ENCODE data around the gene PIP4K2C. TPM values are rescaled to one million over a fixed set of nuclear protein-coding genes. Genes with fewer than 3 reads are reported as not detected.

The PIP4K2C gene
- total RNA-seq, 1 experiment from 2014 or later, result 88.6 TPM

- Histone ChIP-seq H3K36me3 (ENCODE audit: low read depth, low read length) (no peaks in the 10 kb centered on the region), H3K27ac (ENCODE audit: low read length) (no peak overlapping the region), H2AFZ (ENCODE audit: low read length) (no peak overlapping the region), H3K4me2 (ENCODE audit: low read length) (no peak overlapping the region), H3K4me3 (ENCODE audit: low read length) (no peak overlapping the region), H3K27me3 (ENCODE audit: low read length) (no peaks in the 10 kb centered on the region), H4K20me1 (ENCODE audit: low read length) (no peaks in the 10 kb centered on the region), H3K9me2 (replicated peaks; ENCODE audit: low read length) (no peaks in the 10 kb centered on the region), H3F3A (ENCODE audit: low read length, unreplicated experiment) (no peaks in the 10 kb centered on the region), H3K4me1 (ENCODE audit: insufficient read depth, low read length) (peaks cover 9% of the 10 kb centered on the region), H3K9ac (ENCODE audit: low read length) (no peak overlapping the region), H3K9me3 (ENCODE audit: low read length) (no peaks in the 10 kb centered on the region), H3K79me2 (ENCODE audit: low read length) (no peaks in the 10 kb centered on the region)
- TF ChIP-seq EZH2phosphoT487 (IDR thresholded peaks at IDR 0.05; ENCODE audit: borderline replicate concordance, low read length) (no peak), EZH2 (IDR thresholded peaks at IDR 0.05; ENCODE audit: low read length, unreplicated experiment) (no peak), CTCF (conservative IDR thresholded peaks at IDR 0.05; ENCODE audit: low read depth, low read length) (no peak)
- no peak for ATAC-seq
- no peak for DNase-seq
- intact Hi-C loops (cut with micrococcal nuclease), result loop anchor here (2.0 to 5.0 kb wide), 2 partner anchors 36 to 110 kb away; partner anchors contain the start of genes DCTN2 and OS9
- BruUV-seq (replicated peaks), result no TSS peak
- ChIA-PET POLR2A (ENCODE audit: unreplicated experiment) (interaction anchor here (0.5 kb wide), 1 partner anchor 21 kb away, joined by 3 read pairs; no protein-coding TSS in a partner anchor), CTCF (interaction anchor here (0.6 to 1.0 kb wide), 3 partner anchors 40 to 92 kb away, joined by 3 to 4 read pairs (median 3); no protein-coding TSS in a partner anchor)
These were observed 8.6 kb upstream of the PIP4K2C start for GRCh38 chr12:57582440-57582839.

GRCh38 chr12:57583008-57583831 lies 7.8 kb upstream of the PIP4K2C start:
- peak; percentile 88 for ATAC-seq
- Histone ChIP-seq H2AFZ (ENCODE audit: low read length) (no peak overlapping the region), H3K79me2 (ENCODE audit: low read length) (no peaks in the 10 kb centered on the region), H3K9ac (ENCODE audit: low read length) (no peak overlapping the region), H3K4me2 (ENCODE audit: low read length) (no peak overlapping the region), H3K36me3 (ENCODE audit: low read depth, low read length) (no peaks in the 10 kb centered on the region), H3K4me1 (ENCODE audit: insufficient read depth, low read length) (peaks cover 9% of the 10 kb centered on the region), H3K27ac (ENCODE audit: low read length) (no peak overlapping the region), H3K4me3 (ENCODE audit: low read length) (no peak overlapping the region), H3K9me3 (ENCODE audit: low read length) (no peaks in the 10 kb centered on the region), H3K9me2 (replicated peaks; ENCODE audit: low read length) (no peaks in the 10 kb centered on the region), H4K20me1 (ENCODE audit: low read length) (no peaks in the 10 kb centered on the region), H3K27me3 (ENCODE audit: low read length) (no peaks in the 10 kb centered on the region), H3F3A (ENCODE audit: low read length, unreplicated experiment) (no peaks in the 10 kb centered on the region)
- POLR2A ChIA-PET (ENCODE audit: unreplicated experiment), result interaction anchor here (0.6 kb wide), 1 partner anchor 198 kb away, joined by 3 read pairs; no protein-coding TSS in a partner anchor
- TF ChIP-seq EZH2 (IDR thresholded peaks at IDR 0.05; ENCODE audit: low read length, unreplicated experiment) (no peak), EZH2phosphoT487 (IDR thresholded peaks at IDR 0.05; ENCODE audit: borderline replicate concordance, low read length) (no peak), CTCF (conservative IDR thresholded peaks at IDR 0.05; ENCODE audit: low read depth, low read length) (peak; percentile 97)
- CTCF ChIA-PET, result interaction anchor here (0.6 to 1.3 kb wide), 8 partner anchors 8 to 1308 kb away, joined by 3 to 12 read pairs (median 4); partner anchors contain the start of genes ARHGEF25, B4GALNT1 and DCTN2
- intact Hi-C loops (cut with micrococcal nuclease), result loop anchor here (1.0 to 5.0 kb wide), 3 partner anchors 36 to 109 kb away; partner anchors contain the start of genes DCTN2 and OS9
- peak; percentile 84 for DNase-seq
- no TSS peak for BruUV-seq (replicated peaks)

Measured in PC-3 (cell line).